Erythroblast (primary cell): ENCODE results near the gene SIRT5.

Experiments used
- GATA1 ChIP-seq: IDR thresholded peaks from 2 replicates; pipeline ENCODE4 v1.6.1; 2011; ENCODE audit warnings: low read depth, mild to moderate bottlenecking, control low read depth, low read length, moderate library complexity
- POLR2A ChIP-seq: IDR thresholded peaks from 2 replicates; pipeline ENCODE4 v1.6.1; 2011; ENCODE audit warnings: mild to moderate bottlenecking, low read length

GRCh38 chr6:13633343-13633742 lies 58.9 kb downstream of the SIRT5 start:
- TF ChIP-seq POLR2A (no peak), GATA1 (no peak)
